HEK293T (cell line): ENCODE data around the gene JMJD1C.
"Not testable (repeated sequence)": the region's sequence is repeated elsewhere in the genome, so short reads cannot be mapped to it uniquely, and the experiment has no call there.

Experiments used
- CTCF ChIA-PET: fragments of 350-600 bp; formaldehyde crosslinking; extraction: SDS; loops from one replicate; lab custom pipeline; 2021; ENCODE audit warnings: antibody characterized with exemption, inconsistent platforms; lab: Yijun Ruan, JAX
- POLR2A ChIA-PET: fragments of 350-600 bp; formaldehyde crosslinking; extraction: SDS; loops from one replicate; lab custom pipeline; 2020; ENCODE audit warnings: antibody characterized with exemption, inconsistent platforms; lab: Yijun Ruan, JAX
- DNase-seq: peaks from one replicate; pipeline ENCODE4 v3.0.0; 2012; ENCODE audit warnings: mixed read lengths; ENCODE audit errors: extremely low spot score
- ARNT ChIP-seq: fragments of 450-650 bp; IDR thresholded peaks from 2 replicates; pipeline ENCODE4 v1.6.1; 2017; ENCODE audit warnings: mild to moderate bottlenecking
- BHLHE40 ChIP-seq: fragments of 450-650 bp; IDR thresholded peaks from 2 replicates; pipeline ENCODE4 v1.6.1; 2016; ENCODE audit warnings: mild to moderate bottlenecking, moderate library complexity, borderline replicate concordance
- CTBP1 ChIP-seq: fragments of 450-650 bp; IDR thresholded peaks from 2 replicates; pipeline ENCODE4 v1.6.1; 2016; ENCODE audit warnings: borderline replicate concordance
- ELF4 ChIP-seq: fragments of 450-650 bp; IDR thresholded peaks from 2 replicates; pipeline ENCODE4 v1.6.1; 2017; ENCODE audit warnings: antibody characterized with exemption
- FOXA1 ChIP-seq: fragments of 450-650 bp; IDR thresholded peaks from 2 replicates; pipeline ENCODE4 v1.6.1; 2016; ENCODE audit warnings: mild to moderate bottlenecking
- FOXK2 ChIP-seq: fragments of 450-650 bp; IDR thresholded peaks from 2 replicates; pipeline ENCODE4 v1.6.1; 2016; ENCODE audit warnings: mild to moderate bottlenecking
- FOXM1 ChIP-seq: fragments of 450-650 bp; IDR thresholded peaks from 2 replicates; pipeline ENCODE4 v1.6.1; 2017; ENCODE audit warnings: mild to moderate bottlenecking, borderline replicate concordance
- HDGF ChIP-seq: fragments of 450-650 bp; IDR thresholded peaks from 2 replicates; pipeline ENCODE4 v1.6.1; 2017; ENCODE audit warnings: antibody characterized with exemption, borderline replicate concordance
- L3MBTL2 ChIP-seq: fragments of 450-650 bp; conservative IDR thresholded peaks from 2 replicates; pipeline ENCODE4 v1.6.1; 2016; ENCODE audit warnings: mild to moderate bottlenecking
- LEF1 ChIP-seq: fragments of 450-650 bp; IDR thresholded peaks from 2 replicates; pipeline ENCODE4 v1.6.1; 2017; ENCODE audit warnings: mild to moderate bottlenecking, borderline replicate concordance
- NFRKB ChIP-seq: fragments of 450-650 bp; IDR thresholded peaks from 2 replicates; pipeline ENCODE4 v1.6.1; 2016; ENCODE audit warnings: mild to moderate bottlenecking, moderate library complexity
- SP1 ChIP-seq: fragments of 450-650 bp; IDR thresholded peaks from 2 replicates; pipeline ENCODE4 v1.6.1; 2017
- SUZ12 ChIP-seq: fragments of 450-650 bp; IDR thresholded peaks from 2 replicates; pipeline ENCODE4 v1.6.1; 2016; ENCODE audit warnings: mild to moderate bottlenecking
- TARDBP ChIP-seq: fragments of 450-650 bp; IDR thresholded peaks from 2 replicates; pipeline ENCODE4 v1.6.1; 2016
- ZNF384 ChIP-seq: fragments of 450-650 bp; IDR thresholded peaks from 2 replicates; pipeline ENCODE4 v1.6.1; 2016
- TF ChIP-seq, protein P1 (sequence below): fragments of 450-650 bp; IDR thresholded peaks from 2 replicates; pipeline ENCODE4 v1.6.1; 2016

JMJD1C gene

DNA sequence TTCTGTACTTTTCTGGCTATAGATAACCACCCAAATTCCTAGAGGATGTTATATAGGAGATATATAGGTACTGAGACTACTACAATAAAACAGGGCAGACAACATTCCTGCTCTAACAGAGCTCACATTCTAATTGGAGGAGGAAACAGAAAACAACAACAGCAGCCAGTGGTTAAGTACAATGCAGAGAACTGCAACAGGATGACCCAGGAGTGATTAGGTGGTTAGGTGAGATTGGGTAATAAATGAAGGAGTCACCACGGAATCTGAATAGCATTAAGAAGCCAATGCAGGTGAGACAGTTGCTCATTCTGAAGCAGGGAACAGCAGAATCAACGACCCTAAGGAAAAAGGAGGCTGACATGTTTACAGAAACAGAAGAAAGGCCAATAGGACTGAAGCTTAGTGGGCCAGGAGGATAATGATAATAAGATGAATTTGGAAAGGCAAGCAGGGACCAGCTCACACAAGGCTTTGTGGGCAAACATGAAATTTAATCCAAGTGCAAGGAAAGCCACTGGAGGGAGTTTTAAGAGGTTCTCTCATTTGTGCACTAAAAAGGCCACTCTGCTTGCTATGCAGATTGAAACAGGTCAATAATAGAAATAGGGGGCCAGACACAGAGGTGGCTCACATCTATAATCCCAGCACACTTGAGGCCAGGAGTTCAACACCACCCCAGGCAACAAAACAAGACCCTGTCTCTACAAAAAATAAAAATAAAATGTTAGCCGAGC lies 38.5 kb upstream of the JMJD1C start:
- DNase-seq, result no peak
- ChIA-PET POLR2A (interaction anchor here (1.6 kb wide), 1 partner anchor 18 kb away, joined by 4 read pairs; no protein-coding TSS in a partner anchor), CTCF (interaction anchor here (0.6 to 1.4 kb wide), 2 partner anchors 10 to 125 kb away, joined by 4 to 5 read pairs; no protein-coding TSS in a partner anchor)
- TF ChIP-seq LEF1 (no peak), ARNT (no peak), SP1 (no peak), ZNF384 (no peak), FOXM1 (no peak), FOXA1 (no peak), ELF4 (no peak), TARDBP (no peak), HDGF (no peak)
- TF ChIP-seq, protein P1, sequence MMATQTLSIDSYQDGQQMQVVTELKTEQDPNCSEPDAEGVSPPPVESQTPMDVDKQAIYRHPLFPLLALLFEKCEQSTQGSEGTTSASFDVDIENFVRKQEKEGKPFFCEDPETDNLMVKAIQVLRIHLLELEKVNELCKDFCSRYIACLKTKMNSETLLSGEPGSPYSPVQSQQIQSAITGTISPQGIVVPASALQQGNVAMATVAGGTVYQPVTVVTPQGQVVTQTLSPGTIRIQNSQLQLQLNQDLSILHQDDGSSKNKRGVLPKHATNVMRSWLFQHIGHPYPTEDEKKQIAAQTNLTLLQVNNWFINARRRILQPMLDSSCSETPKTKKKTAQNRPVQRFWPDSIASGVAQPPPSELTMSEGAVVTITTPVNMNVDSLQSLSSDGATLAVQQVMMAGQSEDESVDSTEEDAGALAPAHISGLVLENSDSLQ, result no peak

DNA sequence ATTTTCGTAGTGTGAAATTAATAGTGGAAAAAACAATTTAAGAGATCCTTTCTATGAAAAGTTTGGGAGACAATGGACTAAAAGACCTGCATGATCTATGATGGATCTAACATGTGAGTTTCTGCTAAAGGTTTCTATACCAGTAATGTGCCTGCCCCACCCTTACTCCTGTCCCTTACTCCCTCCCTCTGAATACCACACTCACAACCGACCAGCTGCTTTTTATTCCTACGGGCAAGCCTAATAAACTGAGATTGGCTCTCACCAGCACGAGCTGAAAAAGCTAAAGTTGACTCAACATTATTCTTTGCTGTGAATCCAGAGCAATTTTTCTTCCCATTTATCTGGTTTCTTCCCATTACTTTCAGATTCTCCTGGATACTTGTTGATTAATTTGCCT lies 37.6 kb upstream of the JMJD1C start:
- ChIA-PET CTCF (no interaction called here), POLR2A (no interaction called here)
- no peak for DNase-seq
- no peak for TF ChIP-seq FOXA1
- no peak for TF ChIP-seq FOXM1
- TF ChIP-seq L3MBTL2, result no peak
- no peak for TF ChIP-seq FOXK2
- TF ChIP-seq ARNT, result no peak
- TF ChIP-seq, protein P1, result no peak
- no peak for TF ChIP-seq HDGF
- no peak for TF ChIP-seq LEF1
- TF ChIP-seq SP1, result no peak
- no peak for TF ChIP-seq ZNF384
- TF ChIP-seq BHLHE40, result no peak
- TF ChIP-seq NFRKB, result no peak
- no peak for TF ChIP-seq TARDBP
- TF ChIP-seq SUZ12, result no peak
- no peak for TF ChIP-seq CTBP1
- TF ChIP-seq ELF4, result no peak

DNA sequence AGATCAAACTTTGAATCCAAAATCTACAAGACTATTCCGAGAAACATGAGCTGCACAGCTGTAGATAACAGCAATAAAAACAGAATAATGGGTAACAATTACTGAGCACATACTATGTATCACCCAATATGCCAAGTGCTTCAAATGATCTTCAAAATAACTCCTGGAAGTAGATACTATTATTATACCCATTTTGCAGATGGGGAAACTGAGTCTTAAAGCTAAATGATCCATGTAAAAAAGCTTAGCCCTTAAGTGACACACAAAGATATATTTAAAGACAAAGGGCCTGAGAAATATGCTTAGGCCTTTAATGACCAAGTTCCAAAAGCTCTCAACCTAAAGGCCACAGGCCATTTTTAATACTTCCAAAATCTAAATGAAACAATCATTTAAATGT lies 37.1 kb upstream of the JMJD1C start:
- TF ChIP-seq ARNT (no peak), FOXK2 (no peak), ELF4 (no peak), L3MBTL2 (no peak), TARDBP (no peak), LEF1 (no peak), HDGF (no peak), NFRKB (no peak), FOXA1 (no peak), CTBP1 (no peak), SP1 (no peak), SUZ12 (no peak), ZNF384 (no peak), FOXM1 (no peak)
- POLR2A ChIA-PET, result no interaction called here
- no peak for DNase-seq
- CTCF ChIA-PET, result no interaction called here

DNA sequence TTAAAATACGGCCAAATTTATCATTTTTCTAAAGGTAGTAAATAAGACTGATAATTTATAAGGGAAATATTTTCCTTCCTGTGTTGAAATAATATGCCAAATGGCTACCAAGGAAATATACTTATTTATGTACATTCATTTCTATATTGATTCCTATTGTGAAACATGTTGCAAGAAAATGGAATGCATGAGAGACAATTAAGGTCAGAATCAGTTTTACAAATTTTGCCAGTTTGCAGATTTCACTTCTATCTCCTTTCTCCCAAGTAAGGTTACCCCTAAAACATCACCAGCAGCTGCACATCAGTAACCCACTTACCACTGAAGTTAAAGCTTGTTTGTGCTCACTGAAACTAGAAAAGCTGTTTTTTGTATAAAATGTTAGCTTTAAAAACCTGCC lies 36.2 kb upstream of the JMJD1C start:
- ChIA-PET CTCF (no interaction called here), POLR2A (no interaction called here)
- no peak for DNase-seq
- TF ChIP-seq NFRKB, result no peak
- TF ChIP-seq, protein P1, result no peak
- TF ChIP-seq TARDBP, result no peak
- TF ChIP-seq FOXK2, result no peak
- TF ChIP-seq ZNF384, result no peak
- no peak for TF ChIP-seq L3MBTL2
- no peak for TF ChIP-seq LEF1
- no peak for TF ChIP-seq ELF4
- TF ChIP-seq ARNT, result no peak
- no peak for TF ChIP-seq HDGF
- TF ChIP-seq BHLHE40, result no peak

DNA sequence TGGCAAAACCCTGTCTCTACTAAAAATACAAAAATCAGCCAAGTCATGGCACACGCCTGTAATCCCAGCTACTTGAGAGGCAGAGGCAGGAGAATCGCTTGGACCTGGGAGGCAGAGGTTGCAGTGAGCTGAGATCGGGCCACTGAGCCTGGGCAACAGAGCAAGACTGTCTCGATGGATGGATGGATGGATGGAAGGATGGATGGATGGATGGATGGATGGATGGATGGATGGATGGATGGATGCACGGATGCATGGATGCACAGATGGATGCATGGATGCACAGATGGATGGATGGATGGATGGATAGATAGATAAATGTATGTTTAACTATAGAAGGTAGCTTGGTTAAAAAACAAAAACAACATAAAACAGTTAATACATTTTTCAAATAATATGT lies 34.8 kb upstream of the JMJD1C start:
- DNase-seq, CTCF ChIA-PET: not testable (repeated sequence)
- POLR2A ChIA-PET, result interaction anchor here (0.6 kb wide), 1 partner anchor 11 kb away, joined by 3 read pairs; no protein-coding TSS in a partner anchor

DNA sequence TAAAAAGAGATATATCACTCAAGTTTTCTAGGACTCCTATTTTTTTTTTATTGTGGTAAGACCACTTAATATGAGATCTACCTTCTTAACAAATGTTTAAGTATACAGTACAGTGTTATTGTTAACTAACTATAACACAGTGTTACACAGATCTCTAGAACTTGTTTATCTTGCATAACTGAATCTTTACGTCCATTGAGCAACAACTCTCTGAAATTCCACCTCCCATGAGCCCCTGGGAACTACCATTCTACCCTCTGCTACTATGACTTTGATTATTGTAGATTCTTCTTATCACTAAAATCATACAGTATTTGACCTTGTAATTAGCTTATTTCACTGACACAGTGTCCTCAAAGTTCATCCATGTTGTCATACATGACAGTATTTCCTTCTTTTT lies 32.9 kb upstream of the JMJD1C start:
- DNase-seq, result no peak
- TF ChIP-seq BHLHE40 (no peak), L3MBTL2 (no peak), TARDBP (no peak), ARNT (no peak), CTBP1 (no peak), NFRKB (no peak), FOXK2 (no peak)
- TF ChIP-seq, protein P1, result no peak
- CTCF ChIA-PET, result interaction anchor here (0.8 kb wide), 1 partner anchor 20 kb away, joined by 3 read pairs; no protein-coding TSS in a partner anchor
- POLR2A ChIA-PET, result no interaction called here
